H1 (cell line): Measurements from ENCODE around the gene MAP4K4. TPM values are rescaled to one million over a fixed set of nuclear protein-coding genes. Genes with fewer than 3 reads are reported as not detected.

Experiments used
- CBX8 ChIP-seq: fragments of 300-800, 300-1000 bp; sonication (generic); IDR thresholded peaks from 2 replicates; pipeline ENCODE4 v1.7.1; 2016; ENCODE audit warnings: low read depth, low read length, borderline replicate concordance
- CHD7 ChIP-seq: fragments of 300-600 bp; sonication (generic); IDR thresholded peaks from 2 replicates; pipeline ENCODE4 v1.7.1; 2012; ENCODE audit warnings: low read length, moderate library complexity, mild to moderate bottlenecking, inconsistent platforms; ENCODE audit not compliant: insufficient replicate concordance
- E2F6 ChIP-seq: IDR thresholded peaks from 2 replicates; pipeline ENCODE4 v1.6.1; 2012; ENCODE audit warnings: inconsistent platforms
- EGR1 ChIP-seq: IDR thresholded peaks from 2 replicates; pipeline ENCODE4 v1.6.1; 2011; ENCODE audit warnings: low read depth, low read length, borderline replicate concordance
- EZH2 ChIP-seq: fragments of 200-600 bp; sonication (generic); IDR thresholded peaks from 2 replicates; pipeline ENCODE4 v1.7.1; 2012; ENCODE audit warnings: low read depth, mild to moderate bottlenecking, moderate library complexity, low read length, inconsistent platforms; ENCODE audit not compliant: severe bottlenecking
- HDAC6 ChIP-seq: IDR thresholded peaks from one replicate; pipeline ENCODE4 v1.7.1; 2012; ENCODE audit warnings: low read depth, mild to moderate bottlenecking, inconsistent platforms, low read length, moderate library complexity
- SRF ChIP-seq: IDR thresholded peaks from 2 replicates; pipeline ENCODE4 v1.6.1; 2011; ENCODE audit warnings: mild to moderate bottlenecking, low read depth, low read length, moderate library complexity
- polyA plus RNA-seq, 7 experiments: library from polyadenylated mRNA; depleted of rRNA in 3 of 7; stranded (reverse) in 5 of 7; unstranded in 2 of 7; fragments of >200 nt in 5 of 7; fragments of 200-250 nt in 2 of 7; gene quantifications; 1 replicate in 5 of 7; 2 replicates in 1 of 7; 4 replicates in 1 of 7; pipeline versions ENCODE4 v1.2.1 to v1.2.3, GENCODE V29; 2011 to 2013; ENCODE audit warnings: missing spikeins in 2 of 7, mixed read lengths in 2 of 7
- total RNA-seq: library from RNA; stranded (reverse); fragmentation: NEBNext Ultra II Directional; extraction: Animal tissue kit (Norgen Biotek cat#: 25700); gene quantifications from 2 replicates; pipeline ENCODE4 v1.2.1, GENCODE V29; 2021

MAP4K4 gene
- total and polyA plus RNA-seq, 2 of the 8 experiments (the other 6 are each of a cell fraction or from before 2014, with no cell fraction given): 53.2 to 138 TPM

- TF ChIP-seq CBX8: no peak
- TF ChIP-seq SRF: no peak
- no peak for TF ChIP-seq CHD7
- TF ChIP-seq EGR1: no peak
- TF ChIP-seq EZH2: no peak
- TF ChIP-seq E2F6: no peak
- TF ChIP-seq HDAC6: no peak
Observed at GRCh38 chr2:101753720-101754490, 56.4 kb downstream of the MAP4K4 start (continued).
